A549 treated with DMSO at 1 μM for 4 hours (cell line): ENCODE data around the gene GGTLC2. TPM values are rescaled to one million over a fixed set of nuclear protein-coding genes. Genes with fewer than 3 reads are reported as not detected.

Experiments used
- total RNA-seq: library from RNA; stranded (reverse); fragments of 200-300 nt; extraction: Qiagen RNA extraction; gene quantifications from 5 replicates; pipeline ENCODE4 v1.2.3, GENCODE V29; 2022; ENCODE audit warnings: low read depth

GGTLC2 gene
- total RNA-seq = not detected in 5 replicates

GRCh38 chr22:22644314-22644713 is at the start of gene GGTLC2:
GGTLC2 (plus strand) TSS chr22:22644614; CDS start chr22:22646346, 1,732 bp downstream.

Other genes with a start within 250 kb of the GGTLC2 start
- 1.5 to 2.2 TPM (median 1.8 TPM) in 5 replicates for gene ZNF280B, start 135.9 kb upstream of the GGTLC2 start, total RNA-seq
- 2.8 to 3.3 TPM (median 3.0 TPM) in 5 replicates for gene ZNF280A, start 124.3 kb upstream of the GGTLC2 start, total RNA-seq
- 95.6 to 114 TPM (median 105 TPM) in 5 replicates for gene PRAME, start 85.3 kb upstream of the GGTLC2 start, total RNA-seq
- not detected in 5 replicates for gene IGLL5, start 243.2 kb downstream of the GGTLC2 start, total RNA-seq